CD4-positive, alpha-beta T cell (primary cell): ENCODE data around the gene INSYN2A. TPM values are rescaled to one million over a fixed set of nuclear protein-coding genes. Genes with fewer than 3 reads are reported as not detected.

Source experiments
- ATAC-seq: fragments of 200-7000 bp; cut with Tn5 transposase; one replicate; pipeline ENCODE4 v1.10.0; 2022; ENCODE audit warnings: mild to moderate bottlenecking; ENCODE audit not compliant: poor library complexity
- CTCF ChIA-PET: fragments of 350-600 bp; sonication (Branson Sonifier 250); formaldehyde crosslinking; loops from one replicate; lab custom pipeline; 2021; ENCODE audit warnings: antibody characterized with exemption, inconsistent platforms; lab: Charles Lee
- POLR2A ChIA-PET: fragments of 350-600 bp; sonication (Branson Sonifier 250); formaldehyde crosslinking; loops from one replicate; lab custom pipeline; 2021; ENCODE audit warnings: antibody characterized with exemption, inconsistent platforms; lab: Charles Lee
- DNase-seq, 14 experiments: peaks; one replicate each; pipeline ENCODE4 v3.0.0-alpha.2; 2013 to 2020; ENCODE audit warnings: mixed read lengths in 2 of 14
- H3K27ac ChIP-seq, 2 donors: one replicate each; pipeline versions ENCODE4 v1.5.1 to v1.7.0; 2013; ENCODE audit warnings: low read length in 2 of 2, low read depth in 1 of 2, mild to moderate bottlenecking in 1 of 2
- H3K27me3 ChIP-seq, 2 experiments: 1 replicate in 1 of 2; 2 replicates in 1 of 2; pipeline versions ENCODE4 v1.6.1 to v1.7.0; 2013; ENCODE audit warnings: low read length in 2 of 2, control low read depth in 1 of 2, mild to moderate bottlenecking in 1 of 2, moderate library complexity in 1 of 2; ENCODE audit not compliant: insufficient read depth in 2 of 2, control insufficient read depth in 1 of 2
- H3K36me3 ChIP-seq: one replicate; pipeline ENCODE4 v1.6.1; 2013; ENCODE audit warnings: low read length, control low read depth; ENCODE audit not compliant: insufficient read depth
- H3K4me1 ChIP-seq: one replicate; pipeline ENCODE4 v1.6.1; 2013; ENCODE audit warnings: low read length, control low read depth; ENCODE audit not compliant: insufficient read depth
- H3K4me3 ChIP-seq: one replicate; pipeline ENCODE4 v1.5.1; 2013; ENCODE audit warnings: mild to moderate bottlenecking, low read length, moderate library complexity
- H3K9me3 ChIP-seq, 2 experiments: 1 replicate in 1 of 2; 2 replicates in 1 of 2; pipeline versions ENCODE4 v1.6.1 to v1.7.0; 2013; ENCODE audit warnings: low read length in 2 of 2, mild to moderate bottlenecking in 2 of 2, control low read depth in 1 of 2, moderate library complexity in 1 of 2; ENCODE audit not compliant: control insufficient read depth in 1 of 2, insufficient read depth in 1 of 2
- H3K27ac Mint-ChIP-seq: one replicate; pipeline ENCODE4 v1.8.0; 2020; ENCODE audit warnings: mixed read lengths
- H3K27me3 Mint-ChIP-seq: one replicate; pipeline ENCODE4 v1.8.0; 2021; ENCODE audit warnings: mixed read lengths
- H3K36me3 Mint-ChIP-seq: one replicate; pipeline ENCODE4 v1.8.0; 2021; ENCODE audit warnings: low read depth, mixed read lengths
- H3K4me1 Mint-ChIP-seq: one replicate; pipeline ENCODE4 v1.8.0; 2021; ENCODE audit warnings: low read depth, mixed read lengths
- H3K4me3 Mint-ChIP-seq: one replicate; pipeline ENCODE4 v1.8.0; 2020; ENCODE audit warnings: mild to moderate bottlenecking, mixed read lengths
- H3K9me3 Mint-ChIP-seq: one replicate; pipeline ENCODE4 v1.8.0; 2020; ENCODE audit warnings: mixed read lengths
- intact Hi-C, 2 experiments: fragments of 100-400 bp; cut with DNase I in 1 of 2; cut with micrococcal nuclease in 1 of 2; formaldehyde crosslinking; loops; one replicate each; pipeline versions ENCODE4 v1.15.1 to v1.9.0; 2023 to 2025; cut with DNase I, micrococcal nuclease
- total RNA-seq, 174 experiments: library from RNA in 2 of 174; stranded (reverse) in 2 of 174; gene quantifications; one replicate each; pipeline ENCODE4 v1.2.3 and lab custom pipeline; 2021 to 2026
- TF ChIP-seq, protein P1 (sequence below): fragments of 200-600 bp; IDR thresholded peaks from one replicate; pipeline ENCODE4 v1.8.0; 2022; ENCODE audit warnings: antibody characterized with exemption, mild to moderate bottlenecking

Gene INSYN2A
- total RNA-seq, 2 experiments from 2014 or later = not detected

DNA sequence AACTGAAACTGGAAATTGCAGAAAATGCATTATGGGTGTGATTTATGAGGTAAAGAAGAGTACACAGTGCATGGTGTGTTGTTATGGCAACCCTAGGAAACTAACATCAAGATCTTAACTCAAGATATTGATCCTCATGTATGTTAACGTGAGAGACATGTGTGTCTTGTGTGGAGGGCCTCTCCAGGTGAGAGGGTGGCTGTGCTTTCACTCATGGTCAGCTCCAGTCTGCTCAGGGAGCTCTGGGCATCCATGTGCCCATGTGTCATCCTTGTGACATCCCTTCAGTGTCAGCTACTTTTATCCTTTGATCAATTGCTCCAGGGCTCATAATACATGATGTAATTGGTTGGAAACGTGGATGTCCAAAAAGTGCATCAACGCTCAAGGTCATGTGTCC is 24.9 kb upstream of the INSYN2A start:
- intact Hi-C loops = no loop called here
- ATAC-seq (no peak), DNase-seq (no peak)
- no peaks in the 10 kb centered on the region for H3K4me1 ChIP-seq
- H3K4me3 ChIP-seq = no peak overlapping the region
- Mint-ChIP-seq H3K27ac (no peak overlapping the region), H3K9me3 (no peaks in the 10 kb centered on the region), H3K27me3 (peaks cover 10% of the 10 kb centered on the region), H3K4me1 (no peaks in the 10 kb centered on the region), H3K4me3 (no peak overlapping the region), H3K36me3 (no peaks in the 10 kb centered on the region)
- POLR2A ChIA-PET = no interaction called here
- H3K9me3 ChIP-seq = no peaks in the 10 kb centered on the region
- H3K36me3 ChIP-seq = no peaks in the 10 kb centered on the region
- no peaks in the 10 kb centered on the region for H3K27me3 ChIP-seq
- H3K27ac ChIP-seq = no peak overlapping the region
- CTCF ChIA-PET = no interaction called here
- TF ChIP-seq, protein P1, sequence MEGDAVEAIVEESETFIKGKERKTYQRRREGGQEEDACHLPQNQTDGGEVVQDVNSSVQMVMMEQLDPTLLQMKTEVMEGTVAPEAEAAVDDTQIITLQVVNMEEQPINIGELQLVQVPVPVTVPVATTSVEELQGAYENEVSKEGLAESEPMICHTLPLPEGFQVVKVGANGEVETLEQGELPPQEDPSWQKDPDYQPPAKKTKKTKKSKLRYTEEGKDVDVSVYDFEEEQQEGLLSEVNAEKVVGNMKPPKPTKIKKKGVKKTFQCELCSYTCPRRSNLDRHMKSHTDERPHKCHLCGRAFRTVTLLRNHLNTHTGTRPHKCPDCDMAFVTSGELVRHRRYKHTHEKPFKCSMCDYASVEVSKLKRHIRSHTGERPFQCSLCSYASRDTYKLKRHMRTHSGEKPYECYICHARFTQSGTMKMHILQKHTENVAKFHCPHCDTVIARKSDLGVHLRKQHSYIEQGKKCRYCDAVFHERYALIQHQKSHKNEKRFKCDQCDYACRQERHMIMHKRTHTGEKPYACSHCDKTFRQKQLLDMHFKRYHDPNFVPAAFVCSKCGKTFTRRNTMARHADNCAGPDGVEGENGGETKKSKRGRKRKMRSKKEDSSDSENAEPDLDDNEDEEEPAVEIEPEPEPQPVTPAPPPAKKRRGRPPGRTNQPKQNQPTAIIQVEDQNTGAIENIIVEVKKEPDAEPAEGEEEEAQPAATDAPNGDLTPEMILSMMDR = no peak

- H3K27ac ChIP-seq = no peak overlapping the region
- H3K9me3 ChIP-seq = no peaks in the 10 kb centered on the region
- no peaks in the 10 kb centered on the region for H3K36me3 ChIP-seq
- TF ChIP-seq, protein P1 = no peak
- Mint-ChIP-seq H3K9me3 (no peaks in the 10 kb centered on the region), H3K27ac (no peak overlapping the region), H3K4me1 (no peaks in the 10 kb centered on the region), H3K27me3 (peaks cover 10% of the 10 kb centered on the region), H3K4me3 (no peak overlapping the region), H3K36me3 (no peaks in the 10 kb centered on the region)
- ATAC-seq = no peak
- H3K4me3 ChIP-seq = no peak overlapping the region
- no peaks in the 10 kb centered on the region for H3K4me1 ChIP-seq
- DNase-seq = no peak
- H3K27me3 ChIP-seq = no peaks in the 10 kb centered on the region
- intact Hi-C loops = no loop called here
- ChIA-PET POLR2A (no interaction called here), CTCF (no interaction called here)
Observed at GRCh38 chr10:127218658-127219057, 22.3 kb upstream of the INSYN2A start.

GRCh38 chr10:127216786-127217185 is 20.4 kb upstream of the INSYN2A start:
- Mint-ChIP-seq H3K4me1 (no peaks in the 10 kb centered on the region), H3K4me3 (no peak overlapping the region), H3K27me3 (peaks cover 10% of the 10 kb centered on the region), H3K9me3 (no peaks in the 10 kb centered on the region), H3K36me3 (no peaks in the 10 kb centered on the region), H3K27ac (no peak overlapping the region)
- no peak overlapping the region for H3K4me3 ChIP-seq
- no peaks in the 10 kb centered on the region for H3K9me3 ChIP-seq
- H3K27me3 ChIP-seq = no peaks in the 10 kb centered on the region
- DNase-seq (no peak), ATAC-seq (no peak)
- H3K36me3 ChIP-seq = no peaks in the 10 kb centered on the region
- ChIA-PET POLR2A (no interaction called here), CTCF (no interaction called here)
- no peak overlapping the region for H3K27ac ChIP-seq
- TF ChIP-seq, protein P1 = no peak
- intact Hi-C loops = no loop called here
- no peaks in the 10 kb centered on the region for H3K4me1 ChIP-seq
